Activated T-cell treated with anti-CD3 and anti-CD28 coated beads, Interleukin-2, amount 50 U/mL, for 1 hour (primary cell): ENCODE data around the gene AQP1.

Source experiments
- DNase-seq: peaks from one replicate; pipeline ENCODE4 v3.0.0-alpha.2; 2020

The AQP1 gene

GRCh38 chr7:30911561-30911969, at the start of gene AQP1:
AQP1 (plus strand) TSS chr7:30911853; CDS start chr7:30911910, 57 bp downstream.
- no peak for DNase-seq

GRCh38 chr7:30862995-30863705, 48.5 kb upstream of the AQP1 start:
- no peak for DNase-seq

DNA sequence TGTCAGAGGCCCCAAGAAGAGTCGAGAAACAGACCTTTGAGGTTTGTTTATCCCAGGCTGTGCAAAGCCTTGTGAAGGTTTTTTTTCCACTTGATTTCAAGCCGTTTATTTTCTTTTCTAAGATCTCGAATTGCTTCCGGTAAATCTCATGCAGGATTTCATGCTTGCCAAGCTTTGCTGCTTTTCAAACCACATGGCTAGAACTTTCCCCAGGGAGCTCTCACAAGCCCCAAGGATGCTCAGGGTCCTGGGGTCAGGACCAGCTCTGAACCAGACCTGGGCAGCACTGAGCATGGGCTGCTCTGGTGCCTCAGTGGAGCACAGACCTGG, 48.0 kb upstream of the AQP1 start:
- no peak for DNase-seq

- DNase-seq = no peak
Observed at GRCh38 chr7:30864101-30864500, 47.6 kb upstream of the AQP1 start.

- no peak for DNase-seq
Observed at GRCh38 chr7:30865076-30865475, 46.6 kb upstream of the AQP1 start.

- DNase-seq = no peak
Observed at GRCh38 chr7:30865821-30866220, 45.8 kb upstream of the AQP1 start.

- DNase-seq = no peak
Observed at GRCh38 chr7:30866939-30867338, 44.7 kb upstream of the AQP1 start.

DNA sequence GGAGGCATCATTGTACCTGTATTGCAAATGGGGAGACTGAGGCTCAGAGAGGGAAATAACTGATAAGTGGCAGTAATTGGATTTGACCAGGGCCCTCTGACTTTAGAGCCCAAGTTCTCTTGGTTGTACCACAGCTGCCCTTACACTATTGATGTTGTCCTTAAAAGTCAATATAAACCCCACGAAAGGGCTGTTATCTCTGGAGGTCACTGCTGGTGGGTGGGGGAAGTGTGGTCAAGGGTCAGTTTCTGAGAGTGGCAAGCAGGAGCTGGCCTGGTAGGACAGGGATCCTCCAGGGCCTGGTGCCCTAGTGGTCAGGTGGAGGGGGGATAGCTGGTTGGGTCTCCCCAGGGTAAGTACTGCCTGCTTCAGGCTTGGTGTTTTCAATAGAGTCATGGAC, 44.2 kb upstream of the AQP1 start:
- DNase-seq = no peak

GRCh38 chr7:30869794-30870611, 41.6 kb upstream of the AQP1 start:
- no peak for DNase-seq

GRCh38 chr7:30870821-30871518, 40.7 kb upstream of the AQP1 start:
- no peak for DNase-seq

GRCh38 chr7:30871655-30872054, 40.0 kb upstream of the AQP1 start:
- DNase-seq = no peak

DNA sequence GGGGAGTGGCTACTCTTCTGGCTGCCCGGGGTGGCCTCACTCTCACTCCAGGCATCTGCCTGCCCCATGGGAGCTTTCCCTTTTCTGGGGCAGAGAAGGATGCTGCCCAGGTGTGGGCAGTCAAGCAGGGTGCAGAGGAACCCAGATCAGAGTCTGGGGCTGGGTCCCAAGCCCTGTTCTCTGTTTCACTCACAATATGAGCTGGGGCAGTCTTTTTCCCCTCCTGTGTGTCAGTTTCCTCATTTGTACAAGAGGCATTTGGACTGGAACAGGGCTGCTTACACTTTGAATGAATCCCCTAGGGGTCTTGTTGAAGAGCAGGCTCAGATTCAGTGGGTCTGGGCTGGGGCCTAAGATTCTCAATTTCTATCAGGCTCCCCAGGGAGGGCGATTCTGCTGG, 38.4 kb upstream of the AQP1 start:
- DNase-seq = no peak

DNA sequence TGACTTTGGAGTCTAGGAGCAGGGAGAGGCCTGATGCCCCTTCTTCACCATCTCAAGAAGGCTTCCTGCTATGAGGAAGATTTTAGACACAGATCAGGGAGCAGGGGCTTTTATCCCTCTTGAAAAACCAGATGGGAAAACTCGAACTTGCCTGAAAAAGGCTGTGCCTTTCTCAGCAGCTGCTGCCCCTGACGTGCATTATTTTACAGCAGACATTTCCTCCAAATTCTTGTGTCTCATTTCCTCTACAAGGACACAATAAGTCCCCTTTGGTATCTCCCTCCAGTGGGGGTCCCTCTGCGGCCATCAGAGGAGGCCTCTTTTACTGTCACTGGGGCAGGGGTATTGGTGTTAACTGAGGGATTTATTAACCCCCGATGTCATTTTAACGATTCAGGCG, 38.0 kb upstream of the AQP1 start:
- no peak for DNase-seq

GRCh38 chr7:30874656-30875302, 36.9 kb upstream of the AQP1 start:
- no peak for DNase-seq

DNA sequence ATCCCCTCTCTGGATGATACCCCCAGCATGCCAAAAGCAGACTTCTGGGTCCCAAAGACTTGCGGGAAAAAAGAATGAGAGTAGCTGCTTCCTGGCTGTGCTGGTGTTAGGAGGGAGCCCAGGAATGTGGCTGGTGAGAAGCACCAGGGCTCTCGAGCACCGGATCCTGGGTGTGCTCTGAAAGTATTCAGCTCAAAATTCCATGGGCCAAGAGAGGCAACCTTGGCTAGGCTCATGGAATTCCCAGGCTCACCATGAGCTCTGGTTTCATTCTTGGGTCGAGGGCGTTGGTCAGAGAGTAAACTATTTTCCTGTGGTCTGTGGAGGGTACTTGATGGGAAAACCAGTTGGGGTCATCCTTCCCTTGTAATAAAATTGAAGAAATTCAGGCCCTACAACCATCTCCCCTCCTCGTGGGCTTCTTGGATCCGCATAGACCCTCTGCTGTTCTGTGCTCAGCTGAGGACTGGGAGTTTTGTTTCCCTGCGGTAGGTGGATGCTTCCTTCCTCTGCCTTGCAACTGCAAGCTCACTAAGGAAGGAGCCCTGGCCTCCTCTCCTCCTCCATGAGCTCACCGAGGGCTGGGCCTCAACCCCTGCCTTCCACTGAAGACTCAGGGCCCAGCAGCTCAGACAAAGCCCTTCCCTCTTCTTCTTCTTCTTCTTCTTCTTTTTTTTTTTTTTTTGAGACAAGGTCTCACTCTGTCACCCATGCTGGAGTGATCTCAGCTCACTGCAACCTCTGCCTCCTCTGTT, 34.5 kb upstream of the AQP1 start:
- DNase-seq = no peak

GRCh38 chr7:30877993-30878392, 33.7 kb upstream of the AQP1 start:
- no peak for DNase-seq

- DNase-seq = no peak
Observed at GRCh38 chr7:30879139-30880124, 32.2 kb upstream of the AQP1 start.

DNA sequence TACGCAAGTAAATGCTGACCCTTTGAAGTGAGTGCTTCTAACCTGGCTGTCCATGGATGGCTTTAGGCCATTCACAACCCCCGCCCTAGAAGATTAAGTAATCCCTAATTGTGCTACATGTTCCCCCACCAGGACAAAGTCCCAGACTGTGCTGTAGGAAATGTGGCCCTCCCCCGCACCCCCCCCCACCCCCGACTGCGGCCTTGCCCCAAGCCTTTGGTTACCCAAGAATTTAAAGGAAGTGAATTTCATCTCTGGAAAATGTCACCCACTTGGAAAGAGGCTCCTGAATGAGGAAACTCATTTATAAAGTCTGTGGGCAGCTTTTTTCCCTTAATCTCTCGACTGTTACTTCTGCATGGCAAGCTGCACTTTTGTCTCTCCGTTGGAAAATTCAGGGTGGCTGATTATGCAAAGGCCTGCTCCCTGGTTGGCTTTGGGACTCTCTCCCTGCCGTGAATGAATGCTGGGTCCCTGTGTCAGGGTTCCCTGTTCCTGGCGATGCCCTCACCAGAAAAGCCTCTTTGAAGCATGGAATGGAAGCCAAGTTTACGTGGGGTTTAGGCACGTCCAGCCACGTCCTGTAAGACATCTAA, 31.4 kb upstream of the AQP1 start:
- no peak for DNase-seq

DNA sequence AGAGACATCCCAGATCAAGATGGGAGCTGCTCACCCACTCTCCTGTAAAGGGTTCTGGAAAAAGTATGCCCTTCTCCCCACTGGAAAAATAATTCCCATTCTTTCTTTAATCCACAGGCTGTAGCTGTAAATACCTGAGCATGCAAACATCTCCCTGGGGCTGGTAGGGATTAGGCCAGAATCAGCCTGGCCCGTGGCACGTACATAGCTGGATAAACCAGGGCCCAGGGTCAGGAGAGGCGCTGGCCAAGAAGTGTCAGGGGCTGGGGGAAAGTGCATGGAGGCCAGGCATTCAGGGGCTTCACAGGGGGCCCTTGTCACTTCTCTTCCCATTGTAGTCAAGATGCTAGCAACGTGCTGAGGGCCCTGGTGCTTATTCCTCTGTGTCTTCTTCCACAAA, 30.7 kb upstream of the AQP1 start:
- no peak for DNase-seq

- DNase-seq = no peak
Observed at GRCh38 chr7:30881448-30881847, 30.2 kb upstream of the AQP1 start.

GRCh38 chr7:30884881-30885280, 26.8 kb upstream of the AQP1 start:
- DNase-seq = no peak
